ENCODE data around the gene POLR2J.

- TF ChIP-seq CTCF (IDR thresholded peaks at IDR 0.05) = no peak
- no peak for TF ChIP-seq POLR2A (IDR thresholded peaks at IDR 0.05)
These were observed 38.5 kb downstream of the POLR2J start for GRCh38 chr7:102439963-102440795.
